HCT116 (cell line): Measurements from ENCODE around the gene MGAT4C. TPM values are rescaled to one million over a fixed set of nuclear protein-coding genes. Genes with fewer than 3 reads are reported as not detected.

ENCODE experiments used
- ATAC-seq: fragments of 200-7000 bp; cut with Tn5 transposase; 2 replicates; pipeline ENCODE4 v1.9.1; 2020; ENCODE audit warnings: mild to moderate bottlenecking, moderate library complexity
- BruUV-seq: library from RNA; stranded (reverse); fragments of 400-500 nt; replicated peaks from 2 replicates; lab custom pipeline; 2021; lab: Mats Ljungman, UMichigan
- CTCF ChIA-PET: fragments of 300-600 bp; sonication (Branson Sonifier 250); formaldehyde crosslinking; loops from one replicate; lab custom pipeline; 2021; ENCODE audit warnings: antibody characterized with exemption; lab: Charles Lee
- POLR2A ChIA-PET: fragments of 300-600, 350-600 bp; sonication (Branson Sonifier 250); formaldehyde crosslinking; loops from one replicate; lab custom pipeline; 2021; ENCODE audit warnings: antibody characterized with exemption; lab: Charles Lee
- RAD21 ChIA-PET, 2 experiments: fragments of 300-600 bp; sonication (Branson Sonifier 250); formaldehyde crosslinking; loops; one replicate each; lab custom pipeline; 2023; ENCODE audit warnings: low total read pairs in 2 of 2; ENCODE audit not compliant: uncharacterized antibody in 2 of 2, unreplicated experiment in 2 of 2, low non-redundant PET in 1 of 2; lab: Charles Lee
- DNase-seq: peaks from one replicate; pipeline ENCODE4 v3.0.0-alpha.2; 2010; ENCODE audit warnings: low read depth, low spot score
- H2AFZ ChIP-seq: fragments of 200-600 bp; shearing (Covaris generic), sonication (generic); 2 replicates; pipeline ENCODE4 v1.6.1; 2017; ENCODE audit warnings: low read depth, mixed run types, mixed read lengths, antibody characterized with exemption, low read length; ENCODE audit not compliant: poor library complexity, severe bottlenecking
- H3K27ac ChIP-seq: 2 replicates; pipeline ENCODE4 v1.5.1; 2012; ENCODE audit warnings: low read depth, low read length
- H3K27me3 ChIP-seq: fragments of 200-600 bp; sonication (generic); 2 replicates; pipeline ENCODE4 v1.6.1; 2016; ENCODE audit warnings: mixed run types, low read length, mixed read lengths; ENCODE audit not compliant: insufficient read depth
- H3K36me3 ChIP-seq, 2 experiments: fragments of 200-500 bp in 1 of 2; fragments of 200-600 bp in 1 of 2; sonication (Bioruptor generic) in 1 of 2; sonication (generic) in 1 of 2; 2 replicates each; pipeline versions ENCODE4 v1.5.1 to v1.6.1; 2014 to 2016; ENCODE audit warnings: low read length in 2 of 2, inconsistent platforms in 1 of 2, mixed read lengths in 1 of 2, mixed run types in 1 of 2; ENCODE audit not compliant: insufficient read depth in 2 of 2, control insufficient read depth in 1 of 2
- H3K4me1 ChIP-seq, 2 experiments: fragments of 200-600 bp in 1 of 2; sonication (generic) in 1 of 2; 2 replicates each; pipeline versions ENCODE4 v1.5.1 to v1.6.1; 2012 to 2017; ENCODE audit warnings: low read length in 2 of 2, inconsistent platforms in 1 of 2, mild to moderate bottlenecking in 1 of 2, mixed read lengths in 1 of 2, mixed run types in 1 of 2, moderate library complexity in 1 of 2; ENCODE audit not compliant: insufficient read depth in 2 of 2, control insufficient read depth in 1 of 2
- H3K4me2 ChIP-seq: fragments of 200-600 bp; sonication (generic); 2 replicates; pipeline ENCODE4 v1.6.1; 2017; ENCODE audit warnings: mixed run types, low read length, mixed read lengths
- H3K4me3 ChIP-seq, 2 experiments: fragments of 200-600 bp in 1 of 2; sonication (generic) in 1 of 2; replicated peaks in 1 of 2; 2 replicates each; pipeline ENCODE4 v1.5.1; 2011 to 2016; ENCODE audit warnings: low read length in 2 of 2, control low read depth in 1 of 2, low read depth in 1 of 2, mild to moderate bottlenecking in 1 of 2, mixed read lengths in 1 of 2, mixed run types in 1 of 2
- H3K79me2 ChIP-seq: fragments of 200-600 bp; sonication (generic); 2 replicates; pipeline ENCODE4 v1.6.1; 2017; ENCODE audit warnings: mild to moderate bottlenecking, mixed run types, low read length, moderate library complexity, mixed read lengths; ENCODE audit not compliant: insufficient read depth
- H3K9ac ChIP-seq: fragments of 200-600 bp; sonication (generic); 2 replicates; pipeline ENCODE4 v1.6.1; 2016; ENCODE audit warnings: low read length, mixed read lengths
- H3K9me2 ChIP-seq: fragments of 200-600 bp; sonication (generic), shearing (Covaris generic); 2 replicates; pipeline ENCODE4 v1.6.1; 2017; ENCODE audit warnings: mixed run types, mild to moderate bottlenecking, moderate library complexity; ENCODE audit not compliant: insufficient read depth
- H3K9me3 ChIP-seq, 2 experiments: fragments of 200-500 bp in 1 of 2; fragments of 200-600 bp in 1 of 2; sonication (Bioruptor generic) in 1 of 2; sonication (generic) in 1 of 2; 2 replicates each; pipeline ENCODE4 v1.6.1; 2014 to 2017; ENCODE audit warnings: low read length in 2 of 2, mixed read lengths in 2 of 2, inconsistent platforms in 1 of 2, low read depth in 1 of 2, mild to moderate bottlenecking in 1 of 2, mixed run types in 1 of 2, moderate library complexity in 1 of 2; ENCODE audit not compliant: control insufficient read depth in 1 of 2, insufficient read depth in 1 of 2
- H4K20me1 ChIP-seq: fragments of 200-600 bp; sonication (generic), shearing (Covaris generic); 2 replicates; pipeline ENCODE4 v1.6.1; 2017; ENCODE audit warnings: mixed run types, mild to moderate bottlenecking, moderate library complexity; ENCODE audit not compliant: insufficient read depth
- CBX3 ChIP-seq: IDR thresholded peaks from 2 replicates; pipeline ENCODE4 v1.6.1; 2012; ENCODE audit warnings: low read depth
- CTCF ChIP-seq, 3 experiments: fragments of 200-600 bp in 1 of 3; sonication (generic) in 1 of 3; IDR thresholded peaks in 2 of 3; conservative IDR thresholded peaks in 1 of 3; 2 replicates each; pipeline ENCODE4 v1.5.1; 2012 to 2017; ENCODE audit warnings: low read depth in 2 of 3, low read length in 2 of 3, antibody characterized with exemption in 1 of 3, borderline replicate concordance in 1 of 3, control low read depth in 1 of 3, mild to moderate bottlenecking in 1 of 3, mixed read lengths in 1 of 3, mixed run types in 1 of 3, moderate library complexity in 1 of 3; ENCODE audit not compliant: insufficient read depth in 1 of 3
- EGR1 ChIP-seq: IDR thresholded peaks from 2 replicates; pipeline ENCODE4 v1.6.1; 2012; ENCODE audit warnings: low read depth
- ELF1 ChIP-seq: IDR thresholded peaks from 2 replicates; pipeline ENCODE4 v1.6.1; 2012; ENCODE audit warnings: low read depth, borderline replicate concordance
- JUND ChIP-seq: IDR thresholded peaks from 2 replicates; pipeline ENCODE4 v1.6.1; 2012
- POLR2AphosphoS5 ChIP-seq: IDR thresholded peaks from 2 replicates; pipeline ENCODE4 v1.6.1; 2011; ENCODE audit warnings: mild to moderate bottlenecking, low read depth, low read length, moderate library complexity
- RAD21 ChIP-seq: IDR thresholded peaks from 2 replicates; pipeline ENCODE4 v1.6.1; 2012; ENCODE audit warnings: low read depth, mild to moderate bottlenecking
- ZBTB33 ChIP-seq: IDR thresholded peaks from 2 replicates; pipeline ENCODE4 v1.6.1; 2011; ENCODE audit warnings: mild to moderate bottlenecking, low read length, moderate library complexity; ENCODE audit not compliant: insufficient replicate concordance; ENCODE audit errors: extremely low read depth
- intact Hi-C: fragments of 100-400 bp; cut with micrococcal nuclease; formaldehyde crosslinking; loops from 2 replicates; pipeline ENCODE4 v1.10.0; 2022
- total RNA-seq: library from RNA; stranded (reverse); gene quantifications from one replicate; pipeline ENCODE4 v1.2.1, GENCODE V29; 2021; ENCODE audit not compliant: unreplicated experiment
- TF ChIP-seq, protein P1 (sequence below): IDR thresholded peaks from 2 replicates; pipeline ENCODE4 v1.6.1; 2012

Gene MGAT4C
- total RNA-seq, 1 experiment from 2014 or later = not detected

- H3K36me3 ChIP-seq = no peaks in the 10 kb centered on the region
- H3K9me2 ChIP-seq = no peaks in the 10 kb centered on the region
- H3K4me1 ChIP-seq = no peaks in the 10 kb centered on the region
- H3K4me2 ChIP-seq = no peak overlapping the region
- POLR2A ChIA-PET = no interaction called here
- DNase-seq = no peak
- intact Hi-C loops = no loop called here
- no peaks in the 10 kb centered on the region for H3K79me2 ChIP-seq
- no peak for TF ChIP-seq ELF1
- TF ChIP-seq RAD21 = peak; percentile 9; the same call in 1 of the 2 replicates
- no peak for TF ChIP-seq EGR1
- peak in 2 of 3 experiments; percentile 15 to 29; a peak in 2 of 6 replicates for TF ChIP-seq CTCF (IDR thresholded peaks at IDR 0.05 in 2 of 3, conservative IDR thresholded peaks at IDR 0.05 in 1 of 3; ENCODE audit: borderline replicate concordance in 1 of 3, insufficient read depth in 1 of 3, low read depth in 2 of 3, low read length in 2 of 3)
- TF ChIP-seq CBX3 = no peak
- TF ChIP-seq, protein P1, sequence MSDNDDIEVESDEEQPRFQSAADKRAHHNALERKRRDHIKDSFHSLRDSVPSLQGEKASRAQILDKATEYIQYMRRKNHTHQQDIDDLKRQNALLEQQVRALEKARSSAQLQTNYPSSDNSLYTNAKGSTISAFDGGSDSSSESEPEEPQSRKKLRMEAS = no peak
- no peak for TF ChIP-seq JUND
- TF ChIP-seq ZBTB33 = no peak
- TF ChIP-seq POLR2AphosphoS5 = no peak
- BruUV-seq = no TSS peak
- no peaks in the 10 kb centered on the region for H4K20me1 ChIP-seq
- H3K27ac ChIP-seq = no peak overlapping the region
- CTCF ChIA-PET = interaction anchor here (0.7 to 1.3 kb wide), 2 partner anchors 12 to 63 kb away, joined by 3 to 4 read pairs; no protein-coding TSS in a partner anchor
- RAD21 ChIA-PET = no interaction called here
- no peak overlapping the region for H2AFZ ChIP-seq
- no peak overlapping the region for H3K9ac ChIP-seq
- no peak for ATAC-seq
- H3K4me3 ChIP-seq = no peak overlapping the region
- H3K9me3 ChIP-seq = no peaks in the 10 kb centered on the region
- H3K27me3 ChIP-seq = no peaks in the 10 kb centered on the region
Measured at GRCh38 chr12:86186449-86186848, 69.7 kb downstream of the MGAT4C start.
